Lung (tissue), 12 donors: ENCODE data around the gene UBE2H. TPM values are rescaled to one million over a fixed set of nuclear protein-coding genes. Genes with fewer than 3 reads are reported as not detected.

Experiments
- ATAC-seq: fragments of 200-7000 bp; cut with Tn5 transposase; one replicate; pipeline ENCODE4 v1.9.1; 2020; ENCODE audit warnings: moderate number of reproducible peaks; ENCODE audit not compliant: insufficient read depth, low FRiP score
- DNase-seq, 3 donors: peaks; one replicate each; pipeline ENCODE4 v3.0.0-alpha.2; 2013 to 2017
- H3K27ac ChIP-seq, 2 donors: one replicate each; pipeline ENCODE4 v1.5.1; 2013; ENCODE audit warnings: mild to moderate bottlenecking in 2 of 2, moderate library complexity in 2 of 2, control low read depth in 1 of 2, inconsistent platforms in 1 of 2, low read depth in 1 of 2, low read length in 1 of 2
- H3K27me3 ChIP-seq, 3 donors: one replicate each; pipeline ENCODE4 v1.5.1; 2013; ENCODE audit warnings: low read length in 2 of 3; ENCODE audit not compliant: control insufficient read depth in 3 of 3, insufficient read depth in 3 of 3
- H3K36me3 ChIP-seq, 4 donors: one replicate each; pipeline ENCODE4 v1.5.1; 2013; ENCODE audit warnings: low read length in 4 of 4, mild to moderate bottlenecking in 1 of 4, moderate library complexity in 1 of 4; ENCODE audit not compliant: control insufficient read depth in 4 of 4, insufficient read depth in 4 of 4
- H3K4me1 ChIP-seq, 5 donors: one replicate each; pipeline ENCODE4 v1.5.1; 2013; ENCODE audit warnings: low read length in 5 of 5, mild to moderate bottlenecking in 2 of 5, moderate library complexity in 1 of 5; ENCODE audit not compliant: control insufficient read depth in 5 of 5, insufficient read depth in 5 of 5
- H3K4me3 ChIP-seq: one replicate; pipeline ENCODE4 v1.5.1; 2013; ENCODE audit warnings: mild to moderate bottlenecking, control low read depth, moderate library complexity
- H3K9ac ChIP-seq, 2 donors: one replicate each; pipeline ENCODE4 v1.5.1; 2013; ENCODE audit warnings: low read length in 2 of 2, control low read depth in 1 of 2; ENCODE audit not compliant: insufficient read depth in 1 of 2
- H3K9me3 ChIP-seq, 4 donors: one replicate each; pipeline ENCODE4 v1.5.1; 2013; ENCODE audit warnings: low read length in 3 of 4, mild to moderate bottlenecking in 1 of 4, moderate library complexity in 1 of 4; ENCODE audit not compliant: control insufficient read depth in 4 of 4, insufficient read depth in 3 of 4
- WGBS, 2 donors: extraction: QIAGEN DNeasy Blood & Tissue Kit; methylation state at CpG; one replicate each; pipeline ENCODE4 v1.1.7; 2013; 5-methylcytosine and 5-hydroxymethylcytosine counted together
- polyA plus RNA-seq, 2 donors: library from polyadenylated mRNA; stranded (reverse); fragments of 200-250 nt; gene quantifications; one replicate each; pipeline ENCODE4 v1.2.1, GENCODE V29; 2013
- total RNA-seq, 2 donors: library from RNA; depleted of rRNA in 1 of 2; stranded (reverse); fragments of >200 nt in 1 of 2; gene quantifications; one replicate each; pipeline ENCODE4 v1.2.1, GENCODE V29; 2014 to 2021
- TF ChIP-seq, protein P1 (sequence below): IDR thresholded peaks from 2 replicates; pipeline ENCODE4 v1.5.1; 2012; ENCODE audit warnings: mild to moderate bottlenecking; ENCODE audit errors: control extremely low read depth, extremely low read depth
- donor health status: control.
- donor health status: control.
- donor health status: Bipolar disorder and iron deficiency.
- donor health status: healthy.
- donor health status: DM: yes; HTN: yes; CAD: no.

Gene UBE2H
- total and polyA plus RNA-seq, 4 donors = 23.0 to 102 (median 49.7) TPM

DNA sequence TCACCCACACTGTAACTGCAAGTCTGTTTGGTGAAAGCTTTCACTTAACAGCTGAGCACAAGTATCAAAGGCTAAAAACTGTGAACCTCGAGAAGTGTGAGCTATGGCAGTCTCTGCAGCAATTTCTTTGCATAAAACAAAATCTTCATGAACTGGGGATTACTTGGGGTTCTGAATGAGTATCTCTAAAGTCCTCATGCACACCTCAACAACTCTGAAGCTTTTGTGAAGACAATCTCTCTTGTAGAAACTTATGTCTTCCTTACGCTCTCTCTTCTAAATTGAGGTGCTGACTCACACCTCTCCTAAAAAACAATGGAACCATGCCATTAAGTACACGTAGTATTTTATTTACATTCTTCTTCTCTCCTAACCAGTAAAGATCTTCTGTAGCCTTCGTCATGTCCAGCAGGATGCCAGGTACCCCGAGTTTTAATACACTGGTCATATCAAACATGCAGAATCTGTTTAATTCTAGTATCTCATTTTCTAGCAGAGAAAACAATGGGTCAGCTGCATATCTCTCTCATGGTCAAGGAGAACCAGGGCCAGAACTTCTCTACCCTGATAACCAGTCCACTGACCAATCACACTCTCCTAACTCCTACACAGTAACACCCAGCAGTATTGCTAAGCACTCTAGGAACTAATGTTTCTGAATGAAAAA, 76.9 kb downstream of the UBE2H start:
- Histone ChIP-seq H3K4me3 (no peak overlapping the region), H3K36me3 (peaks cover 0 to 3% (median 1%) of the 10 kb centered on the region in 4 donors), H3K9ac (no peak overlapping the region), H3K4me1 (peaks cover 0 to 23% (median 2%) of the 10 kb centered on the region in 5 donors), H3K9me3 (no peaks in the 10 kb centered on the region), H3K27ac (peak overlapping the region in 1 of 2 donors; percentile 77), H3K27me3 (no peaks in the 10 kb centered on the region)
- ATAC-seq (no peak), DNase-seq (no peak)
- TF ChIP-seq, protein P1, sequence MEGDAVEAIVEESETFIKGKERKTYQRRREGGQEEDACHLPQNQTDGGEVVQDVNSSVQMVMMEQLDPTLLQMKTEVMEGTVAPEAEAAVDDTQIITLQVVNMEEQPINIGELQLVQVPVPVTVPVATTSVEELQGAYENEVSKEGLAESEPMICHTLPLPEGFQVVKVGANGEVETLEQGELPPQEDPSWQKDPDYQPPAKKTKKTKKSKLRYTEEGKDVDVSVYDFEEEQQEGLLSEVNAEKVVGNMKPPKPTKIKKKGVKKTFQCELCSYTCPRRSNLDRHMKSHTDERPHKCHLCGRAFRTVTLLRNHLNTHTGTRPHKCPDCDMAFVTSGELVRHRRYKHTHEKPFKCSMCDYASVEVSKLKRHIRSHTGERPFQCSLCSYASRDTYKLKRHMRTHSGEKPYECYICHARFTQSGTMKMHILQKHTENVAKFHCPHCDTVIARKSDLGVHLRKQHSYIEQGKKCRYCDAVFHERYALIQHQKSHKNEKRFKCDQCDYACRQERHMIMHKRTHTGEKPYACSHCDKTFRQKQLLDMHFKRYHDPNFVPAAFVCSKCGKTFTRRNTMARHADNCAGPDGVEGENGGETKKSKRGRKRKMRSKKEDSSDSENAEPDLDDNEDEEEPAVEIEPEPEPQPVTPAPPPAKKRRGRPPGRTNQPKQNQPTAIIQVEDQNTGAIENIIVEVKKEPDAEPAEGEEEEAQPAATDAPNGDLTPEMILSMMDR = no peak
- 68 to 76% methylated on average over 5 of the region's 5 CpGs for WGBS, 2 donors

DNA sequence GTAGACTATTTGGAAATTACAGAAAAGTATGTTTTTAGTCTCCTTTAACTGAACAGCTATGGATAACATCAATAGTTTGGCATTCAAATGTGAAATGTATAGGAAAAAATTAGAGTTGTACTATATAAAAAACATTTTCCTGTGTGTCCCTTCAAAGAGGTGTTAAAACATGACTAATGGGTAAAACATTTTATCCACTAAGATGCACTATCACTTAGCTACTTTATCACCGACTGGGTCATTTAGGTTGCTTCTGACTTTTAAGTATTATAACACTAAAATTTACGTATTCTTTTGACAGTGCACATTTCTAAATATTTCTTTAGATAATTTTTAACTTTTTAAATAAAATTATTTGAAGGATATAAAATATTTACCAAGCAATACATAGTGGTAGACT, 77.6 kb downstream of the UBE2H start:
- Histone ChIP-seq H3K27me3 (no peaks in the 10 kb centered on the region), H3K27ac (no peak overlapping the region), H3K36me3 (peaks cover 0 to 3% (median 0%) of the 10 kb centered on the region in 4 donors), H3K9ac (no peak overlapping the region), H3K4me3 (no peak overlapping the region), H3K9me3 (no peaks in the 10 kb centered on the region), H3K4me1 (peaks cover 0 to 23% (median 2%) of the 10 kb centered on the region in 5 donors)
- TF ChIP-seq, protein P1 = no peak
- ATAC-seq (no peak), DNase-seq (no peak)
- WGBS, 2 donors = 78 to 87% methylated on average over 2 of the region's 2 CpGs

- Histone ChIP-seq H3K4me1 (peaks cover 0 to 23% (median 2%) of the 10 kb centered on the region in 5 donors), H3K27me3 (no peaks in the 10 kb centered on the region), H3K4me3 (no peak overlapping the region), H3K27ac (no peak overlapping the region), H3K9ac (no peak overlapping the region), H3K36me3 (peaks cover 0 to 4% (median 0%) of the 10 kb centered on the region in 4 donors), H3K9me3 (no peaks in the 10 kb centered on the region)
- TF ChIP-seq, protein P1 = no peak
- no peak for ATAC-seq
- no peak for DNase-seq
- WGBS, 2 donors = 77 to 82% methylated on average over 4 of the region's 4 CpGs
These were observed 78.0 kb downstream of the UBE2H start for GRCh38 chr7:129874722-129875121.
